ENCODE measurements around the gene LIPT2.

DNA sequence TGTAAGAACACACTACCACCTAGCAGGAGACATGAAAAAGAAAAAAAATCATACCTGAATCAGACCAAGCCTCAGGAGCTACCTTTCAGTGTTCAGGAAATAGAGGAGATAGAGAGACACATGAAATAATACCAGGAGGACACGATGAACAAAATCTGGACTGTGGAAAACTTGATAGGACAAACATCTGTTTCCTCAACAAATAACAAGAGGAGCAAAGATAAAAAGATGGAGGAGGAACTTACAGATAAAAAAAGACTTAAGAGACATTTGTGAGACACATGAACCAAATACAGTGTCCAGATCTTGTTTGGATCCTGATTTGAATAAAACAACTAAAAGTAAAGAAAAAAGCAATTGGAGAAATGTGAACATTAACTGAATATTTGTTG lies 13.8 kb downstream of the LIPT2 start:
- TF ChIP-seq, protein P1, sequence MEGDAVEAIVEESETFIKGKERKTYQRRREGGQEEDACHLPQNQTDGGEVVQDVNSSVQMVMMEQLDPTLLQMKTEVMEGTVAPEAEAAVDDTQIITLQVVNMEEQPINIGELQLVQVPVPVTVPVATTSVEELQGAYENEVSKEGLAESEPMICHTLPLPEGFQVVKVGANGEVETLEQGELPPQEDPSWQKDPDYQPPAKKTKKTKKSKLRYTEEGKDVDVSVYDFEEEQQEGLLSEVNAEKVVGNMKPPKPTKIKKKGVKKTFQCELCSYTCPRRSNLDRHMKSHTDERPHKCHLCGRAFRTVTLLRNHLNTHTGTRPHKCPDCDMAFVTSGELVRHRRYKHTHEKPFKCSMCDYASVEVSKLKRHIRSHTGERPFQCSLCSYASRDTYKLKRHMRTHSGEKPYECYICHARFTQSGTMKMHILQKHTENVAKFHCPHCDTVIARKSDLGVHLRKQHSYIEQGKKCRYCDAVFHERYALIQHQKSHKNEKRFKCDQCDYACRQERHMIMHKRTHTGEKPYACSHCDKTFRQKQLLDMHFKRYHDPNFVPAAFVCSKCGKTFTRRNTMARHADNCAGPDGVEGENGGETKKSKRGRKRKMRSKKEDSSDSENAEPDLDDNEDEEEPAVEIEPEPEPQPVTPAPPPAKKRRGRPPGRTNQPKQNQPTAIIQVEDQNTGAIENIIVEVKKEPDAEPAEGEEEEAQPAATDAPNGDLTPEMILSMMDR (IDR thresholded peaks at IDR 0.05) = no peak
- TF ChIP-seq EZH2 (IDR thresholded peaks at IDR 0.05; ENCODE audit: borderline replicate concordance, insufficient read depth, low read depth, low read length, poor library complexity, severe bottlenecking) = no peak
